GM18499 (cell line): ENCODE data around the gene ACSS1.

Source experiments
- ATAC-seq: cut with Tn5 transposase; IDR thresholded peaks from one replicate; pipeline ENCODE4 v1.9.1; 2021; ENCODE audit warnings: moderate number of reproducible peaks; ENCODE audit not compliant: insufficient read depth, unreplicated experiment

The ACSS1 gene

GRCh38 chr20:24998631-24999445, 59.1 kb downstream of the ACSS1 start:
- no peak for ATAC-seq

- ATAC-seq: no peak
These were observed 59.8 kb downstream of the ACSS1 start for GRCh38 chr20:24998121-24998520.

GRCh38 chr20:24996449-24997377, 61.2 kb downstream of the ACSS1 start:
- no peak for ATAC-seq

GRCh38 chr20:24995741-24996448, 62.0 kb downstream of the ACSS1 start:
- ATAC-seq: no peak

DNA sequence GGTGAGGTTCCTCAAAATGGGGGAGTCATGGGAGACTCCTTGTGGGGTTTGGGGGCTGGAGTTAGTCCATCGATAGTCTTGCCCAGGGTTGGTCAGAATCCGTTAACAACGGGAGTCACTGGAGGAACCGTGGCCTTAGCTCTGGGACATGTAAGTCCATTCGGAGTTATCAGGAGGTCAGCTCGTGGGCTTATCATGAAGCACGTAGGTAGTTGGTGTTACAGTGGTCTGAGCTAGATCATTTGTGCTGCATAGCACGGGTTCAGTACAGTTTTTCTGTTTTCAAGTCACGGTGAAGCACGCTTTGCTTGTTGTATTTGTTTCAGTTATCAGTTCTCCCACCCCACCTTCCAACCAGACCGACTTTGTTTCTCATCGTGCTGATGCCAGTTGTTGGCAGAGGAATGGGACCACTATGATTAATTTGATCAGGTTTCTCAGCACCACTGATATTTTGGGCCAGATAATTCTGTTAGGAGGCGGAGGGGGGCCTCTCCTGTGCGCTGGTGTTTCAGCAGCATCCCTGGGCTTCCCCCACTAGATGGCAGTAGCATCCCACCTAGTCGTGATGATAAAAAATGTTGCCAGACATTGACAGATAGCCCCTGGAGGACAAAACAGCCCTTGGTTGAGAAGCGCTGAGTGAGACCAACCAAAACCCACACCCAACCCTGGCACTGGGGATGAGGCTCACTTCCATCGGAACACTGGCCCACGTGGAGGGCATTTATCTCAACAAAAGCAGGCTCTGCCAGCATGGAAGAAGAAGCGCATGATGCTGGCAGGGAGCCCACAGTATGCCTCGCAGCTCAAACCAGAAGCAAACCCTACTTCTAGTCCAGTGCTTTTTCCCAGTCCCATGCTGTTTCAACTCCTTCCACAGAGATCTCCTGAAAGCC, 63.2 kb downstream of the ACSS1 start:
- ATAC-seq: no peak

DNA sequence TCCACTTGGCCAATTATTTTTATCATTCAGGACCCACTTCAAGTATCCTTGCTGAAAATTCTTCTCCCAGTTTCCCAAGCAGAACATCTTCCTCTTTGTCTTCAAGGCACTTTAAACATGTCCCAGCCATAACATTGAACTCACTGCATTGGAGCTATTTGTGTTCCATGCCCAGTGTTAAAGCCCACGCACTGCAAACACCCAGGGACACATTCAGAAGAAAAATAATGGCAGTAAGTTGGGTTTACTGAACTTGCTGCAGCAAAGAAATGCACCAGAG, 63.8 kb downstream of the ACSS1 start:
- no peak for ATAC-seq

DNA sequence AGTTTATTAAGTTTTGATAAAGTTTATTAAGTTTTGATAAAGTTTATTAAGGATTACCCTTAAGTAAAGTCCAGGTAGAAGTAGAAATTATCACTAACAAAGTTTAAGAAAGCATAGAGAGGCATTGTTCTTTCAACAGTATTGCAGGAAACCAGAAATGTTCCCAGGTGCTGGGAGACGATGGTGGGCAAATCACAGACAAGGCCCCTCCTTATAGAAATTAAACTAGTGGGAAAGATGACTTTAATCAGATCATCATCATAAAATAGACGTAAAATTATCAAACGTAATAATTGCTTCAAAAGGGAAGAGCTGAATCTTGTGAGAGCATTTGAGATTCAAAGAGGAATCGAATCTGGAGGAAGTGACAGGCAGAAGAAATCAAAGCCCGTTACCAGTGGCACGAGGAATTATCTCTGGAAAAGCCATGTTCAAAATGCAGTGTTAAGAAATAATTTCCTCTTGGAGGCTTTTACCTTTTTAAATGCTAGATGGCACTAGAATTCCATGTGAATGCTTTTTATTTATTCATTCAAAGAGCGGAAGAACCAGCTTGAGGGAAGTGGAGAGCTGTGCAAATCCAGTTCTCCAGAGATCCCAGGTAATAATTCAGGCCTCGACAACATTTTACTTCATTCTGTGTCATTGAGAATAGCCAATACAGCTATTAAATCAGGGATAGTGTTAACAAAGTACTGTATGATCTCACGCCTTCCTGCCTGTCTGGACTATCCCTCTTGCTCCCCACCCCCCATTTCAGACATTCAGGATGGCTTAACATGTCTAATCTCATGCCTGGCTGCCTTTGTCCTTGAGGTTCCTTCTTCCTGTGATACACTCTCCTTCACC, 64.4 kb downstream of the ACSS1 start:
- no peak for ATAC-seq

- peak; percentile 78 for ATAC-seq
These were observed 65.3 kb downstream of the ACSS1 start, which contains the start of gene APMAP for GRCh38 chr20:24992487-24993205. TSS of gene APMAP (minus strand) at chr20:24992751. CDS start at chr20:24992688, 63 bp downstream.

DNA sequence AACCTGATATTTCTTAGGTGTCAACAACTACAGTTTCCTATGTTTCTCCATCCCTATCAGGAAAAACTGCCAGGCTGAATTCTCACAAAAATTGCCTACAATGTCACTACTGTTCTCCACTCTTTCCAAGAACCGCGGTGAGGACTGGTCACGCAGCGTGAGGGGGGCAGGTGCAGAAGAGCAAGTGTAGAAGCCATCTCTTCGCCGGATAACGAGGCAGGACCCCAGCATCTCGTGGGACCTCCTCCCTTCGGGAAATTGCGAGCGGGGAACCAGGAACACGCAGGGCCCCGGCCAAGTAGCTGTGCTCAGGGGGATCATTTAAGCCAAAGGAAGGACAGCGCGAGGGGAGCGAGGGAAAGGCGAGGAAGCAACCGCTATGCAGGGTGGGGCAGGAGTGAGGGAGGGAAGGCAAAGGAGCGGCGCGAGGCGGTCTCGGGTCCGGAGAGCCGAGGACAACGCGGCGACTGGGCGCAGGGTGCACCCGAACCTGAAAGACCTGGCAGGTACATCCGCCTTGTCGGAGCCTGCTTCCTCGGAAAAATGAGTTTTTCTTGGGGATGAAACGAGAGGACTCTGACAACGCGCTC, 65.9 kb downstream of the ACSS1 start:
- ATAC-seq: peak; percentile 14

DNA sequence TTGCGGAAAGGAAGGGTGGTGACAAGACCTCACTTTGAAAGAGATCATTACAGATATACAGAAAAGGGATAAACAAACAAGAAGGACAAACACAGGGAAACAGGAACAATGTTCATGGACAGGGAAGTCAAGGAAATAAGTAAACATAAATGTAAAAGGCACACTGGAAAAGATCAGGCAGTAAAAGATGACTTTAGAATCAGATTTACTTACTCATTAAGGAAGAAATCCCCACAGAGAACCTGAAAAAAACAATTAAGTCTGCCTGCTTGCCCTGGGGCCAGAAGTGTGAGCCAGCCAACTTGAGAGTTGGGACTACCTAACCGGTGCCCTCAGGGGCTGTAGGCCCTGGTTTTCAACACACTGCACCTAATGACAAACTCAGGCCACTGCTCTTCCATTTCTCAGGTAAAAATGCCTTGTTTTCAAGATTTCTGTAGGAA, 67.1 kb downstream of the ACSS1 start:
- ATAC-seq: no peak

GRCh38 chr20:24989162-24989561, 68.8 kb downstream of the ACSS1 start:
- ATAC-seq: no peak

DNA sequence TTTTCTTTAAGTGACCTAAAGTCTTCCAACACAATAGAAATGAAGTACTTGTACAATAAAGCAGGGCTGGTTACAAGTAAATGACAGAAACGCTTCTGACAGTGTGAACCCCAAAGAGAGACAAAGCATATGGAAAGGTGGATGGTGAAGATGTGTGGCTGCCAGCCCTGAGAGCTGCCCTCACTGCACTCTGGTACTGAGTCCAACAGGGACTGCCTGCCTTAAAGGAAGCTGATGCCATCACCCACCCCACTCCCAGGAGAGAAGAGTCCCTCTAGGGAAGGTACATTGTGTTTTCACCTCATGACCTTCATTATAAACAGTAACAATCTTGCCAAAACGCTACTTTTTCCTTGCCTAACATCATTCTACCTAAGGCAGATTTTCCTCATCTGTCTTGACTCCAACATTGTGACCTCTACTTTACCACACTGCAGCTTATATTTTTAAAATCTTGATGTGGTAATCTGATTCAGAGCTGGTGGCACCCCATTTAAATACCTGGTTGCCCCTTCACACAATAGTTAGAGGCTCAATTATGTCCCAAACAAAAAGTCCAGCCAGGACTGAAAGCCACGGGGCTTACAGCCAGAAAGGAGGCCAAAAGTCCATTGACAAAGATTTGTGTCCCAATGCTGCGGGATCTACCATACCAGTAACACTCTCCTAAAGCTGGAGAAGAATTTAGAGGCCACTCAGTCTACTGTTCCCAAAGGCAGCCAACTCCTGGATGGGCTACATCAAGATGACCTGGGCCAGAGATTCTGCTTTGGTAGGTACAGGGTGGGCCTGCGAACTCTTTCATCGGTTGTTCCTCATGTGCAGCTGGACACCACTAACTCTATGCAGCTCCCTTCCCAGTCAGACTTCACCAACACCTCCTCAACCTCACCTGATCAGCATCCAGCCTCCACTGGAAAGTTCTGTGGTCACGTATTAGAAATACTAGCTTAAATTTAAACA, 69.8 kb downstream of the ACSS1 start:
- no peak for ATAC-seq

- no peak for ATAC-seq
These were observed 70.7 kb downstream of the ACSS1 start for GRCh38 chr20:24987244-24987643.

DNA sequence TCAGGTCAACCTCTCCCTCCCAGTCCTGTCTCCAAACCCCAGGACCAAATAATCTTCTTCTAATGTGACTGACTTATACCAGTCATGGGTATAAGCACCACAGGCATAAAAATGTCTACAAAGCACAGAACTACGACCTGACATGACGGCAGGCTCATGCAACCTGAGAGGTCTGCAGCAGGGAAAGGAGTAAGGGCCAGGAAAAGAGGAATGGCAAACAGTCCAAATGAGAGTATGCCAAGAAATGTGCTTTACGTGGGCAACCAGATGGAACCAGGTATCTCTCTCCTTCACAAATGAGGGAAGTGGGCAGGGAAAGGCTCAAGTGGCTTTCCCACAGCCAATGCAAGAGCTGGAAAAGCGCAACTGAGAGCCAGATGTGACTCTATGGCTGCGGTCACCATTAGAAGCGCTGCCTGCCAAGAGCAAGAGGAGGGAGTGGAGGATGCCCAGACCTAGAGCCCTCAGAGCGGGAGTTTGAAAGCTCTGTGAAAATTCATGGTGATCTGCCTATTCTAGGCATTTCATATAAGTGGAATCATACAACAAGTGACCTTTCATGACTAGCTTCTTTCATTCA, 71.4 kb downstream of the ACSS1 start:
- ATAC-seq: no peak

GRCh38 chr20:24985802-24986201, 72.1 kb downstream of the ACSS1 start:
- no peak for ATAC-seq

DNA sequence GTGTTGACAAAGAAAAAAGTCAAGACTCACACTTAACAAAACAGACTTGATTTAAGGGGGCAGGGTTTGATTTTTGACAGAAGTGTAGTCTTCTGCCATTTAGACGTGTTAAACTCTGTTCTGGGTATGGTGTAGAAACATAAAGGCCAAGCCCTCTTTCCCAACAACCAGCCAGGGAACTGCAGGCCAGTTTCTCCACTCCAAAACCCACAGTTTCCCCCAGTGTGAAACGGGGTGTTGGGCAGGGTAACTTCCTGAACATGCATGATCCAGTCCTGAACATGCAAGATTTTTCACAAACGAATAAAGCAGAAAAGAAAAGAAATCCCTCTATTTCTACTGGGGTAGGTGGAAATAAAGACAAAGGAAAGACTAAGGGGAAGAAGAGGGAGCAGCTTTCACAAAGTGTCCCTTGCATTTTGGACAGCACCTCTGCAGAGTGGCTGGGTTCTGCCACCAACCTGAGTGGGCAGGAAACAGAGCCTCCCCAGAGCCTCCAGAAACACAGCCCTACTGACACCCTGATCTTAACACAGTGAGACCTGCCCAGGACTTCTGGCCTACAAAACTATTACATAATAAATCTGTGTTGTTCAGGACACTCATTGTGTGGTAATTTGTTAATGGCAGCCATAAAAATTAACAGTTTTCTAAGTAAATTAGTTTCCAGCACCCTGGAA, 72.8 kb downstream of the ACSS1 start:
- ATAC-seq: no peak
